MM.1S (cell line): ENCODE data around the gene UTP18.

Source experiments
- CTCF ChIP-seq: fragments of 300-600 bp; sonication (generic); IDR thresholded peaks from 2 replicates; pipeline ENCODE4 v1.5.1; 2016; ENCODE audit warnings: antibody characterized with exemption, low read length, mixed read lengths
- EZH2 ChIP-seq: fragments of 300-600 bp; sonication (generic); optimal IDR thresholded peaks from 2 replicates; pipeline ENCODE3; 2017; ENCODE audit warnings: low read depth, mild to moderate bottlenecking, antibody characterized with exemption, low read length, mixed read lengths
- EZH2phosphoT487 ChIP-seq: fragments of 300-600 bp; sonication (generic); IDR thresholded peaks from 2 replicates; pipeline ENCODE4 v1.6.1; 2018; ENCODE audit warnings: antibody characterized with exemption, low read length

GRCh38 chr17:51214920-51215319 is 45.4 kb upstream of the UTP18 start:
- TF ChIP-seq CTCF (no peak), EZH2 (no peak), EZH2phosphoT487 (no peak)
